NCI-H2029 (cell line): Measurements from ENCODE around the gene SMIM1.

Experiments
- DNase-seq: peaks from one replicate; lab custom pipeline; 2025; lab: John Stamatoyannopoulos, UW

SMIM1 gene

GRCh38 chr1:3821908-3822307 is 49.4 kb downstream of the SMIM1 start:
- DNase-seq, result no peak

GRCh38 chr1:3822421-3822820 is 49.9 kb downstream of the SMIM1 start:
- no peak for DNase-seq

- no peak for DNase-seq
Measured at GRCh38 chr1:3824650-3825049, 52.1 kb downstream of the SMIM1 start.

- DNase-seq, result no peak
Measured at GRCh38 chr1:3825356-3825755, 52.8 kb downstream of the SMIM1 start.
